A549 (cell line): ENCODE measurements around the gene KLF6. TPM values are rescaled to one million over a fixed set of nuclear protein-coding genes. Genes with fewer than 3 reads are reported as not detected.

Source experiments
- ATAC-seq, 2 experiments: fragments of 200-7000 bp in 1 of 2; fragments of >200 bp in 1 of 2; cut with Nextera tagmentation in 1 of 2; cut with Tn5 transposase in 1 of 2; 3 replicates each; pipeline versions ENCODE4 v1.8.0 to v1.9.1; 2018 to 2020; ENCODE audit warnings: mild to moderate bottlenecking in 1 of 2, moderate library complexity in 1 of 2
- CTCF ChIA-PET: fragments of 300-600 bp; sonication (Branson Sonifier 250); formaldehyde crosslinking; extraction: SDS; loops from one replicate; lab custom pipeline; 2021; ENCODE audit warnings: antibody characterized with exemption, inconsistent platforms; lab: Yijun Ruan, JAX
- POLR2A ChIA-PET: fragments of 350-600 bp; formaldehyde crosslinking; extraction: SDS; loops from one replicate; lab custom pipeline; 2021; ENCODE audit warnings: antibody characterized with exemption, inconsistent platforms; lab: Yijun Ruan, JAX
- DNase-seq, 2 experiments: peaks; one replicate each; pipeline versions ENCODE4 v3.0.0 to v3.0.0-alpha.2; 2011 to 2016; ENCODE audit warnings: low read depth in 1 of 2, low spot score in 1 of 2
- FAIRE-seq: peaks from 2 replicates; lab custom pipeline; 2011; peaks lifted over from hg19 to GRCh38; lab: Jason Lieb, UNC
- H3K27ac ChIP-seq, 2 experiments: fragments of >200 bp; sonication (Bioruptor Twin); formaldehyde crosslinking; 3 replicates each; pipeline ENCODE4 v1.5.1; 2016 to 2017
- H3K4me1 ChIP-seq: fragments of >200 bp; sonication (Bioruptor Twin); formaldehyde crosslinking; 3 replicates; pipeline ENCODE4 v1.6.1; 2016
- H3K4me2 ChIP-seq: fragments of >200 bp; sonication (Bioruptor Twin); formaldehyde crosslinking; 3 replicates; pipeline ENCODE4 v1.6.1; 2016
- H3K4me3 ChIP-seq: fragments of >200 bp; sonication (Bioruptor Twin); formaldehyde crosslinking; 3 replicates; pipeline ENCODE4 v1.5.1; 2016
- H3K9me3 ChIP-seq: fragments of >200 bp; sonication (Bioruptor Twin); formaldehyde crosslinking; 3 replicates; pipeline ENCODE4 v1.6.1; 2016
- ATOH8 ChIP-seq: fragments of 250-450 bp; sonication (Bioruptor Pico); IDR thresholded peaks from 2 replicates; pipeline ENCODE4 v1.5.0; 2020; ENCODE audit warnings: low read depth, mild to moderate bottlenecking, moderate library complexity
- BCL3 ChIP-seq: fragments of >200 bp; sonication (Bioruptor Twin); formaldehyde crosslinking; IDR thresholded peaks from 3 replicates; pipeline ENCODE4 v1.6.1; 2016
- CHD4 ChIP-seq: fragments of 200-600 bp; sonication (generic); IDR thresholded peaks from 2 replicates; pipeline ENCODE4 v1.6.1; 2016; ENCODE audit warnings: antibody characterized with exemption, mild to moderate bottlenecking, borderline replicate concordance
- EHF ChIP-seq: fragments of 250-450 bp; sonication (Bioruptor Pico); IDR thresholded peaks from 2 replicates; pipeline ENCODE4 v1.5.0; 2020; ENCODE audit warnings: mild to moderate bottlenecking
- EHMT2 ChIP-seq: fragments of 200-600 bp; sonication (generic); IDR thresholded peaks from 2 replicates; pipeline ENCODE4 v1.6.1; 2016; ENCODE audit warnings: antibody characterized with exemption, low read depth, mild to moderate bottlenecking, moderate library complexity
- EP300 ChIP-seq, 2 experiments: fragments of >200 bp; sonication (Bioruptor Twin); formaldehyde crosslinking; IDR thresholded peaks; 2 replicates in 1 of 2; 3 replicates in 1 of 2; pipeline ENCODE4 v1.6.1; 2016 to 2017
- ESRRA ChIP-seq: fragments of 150-350 bp; IDR thresholded peaks from 2 replicates; pipeline ENCODE4 v1.6.1; 2014; ENCODE audit warnings: mild to moderate bottlenecking, low read length, borderline replicate concordance
- HDAC2 ChIP-seq: fragments of 200-600 bp; sonication (generic); IDR thresholded peaks from 2 replicates; pipeline ENCODE4 v1.6.1; 2016
- JUN ChIP-seq, 2 experiments: fragments of >200 bp; sonication (Bioruptor Twin); formaldehyde crosslinking; IDR thresholded peaks; 2 replicates in 1 of 2; 3 replicates in 1 of 2; pipeline ENCODE4 v1.6.1; 2016 to 2017
- MAX ChIP-seq: IDR thresholded peaks from 2 replicates; pipeline ENCODE4 v1.6.1; 2012
- MAZ ChIP-seq: fragments of 150-350 bp; IDR thresholded peaks from 2 replicates; pipeline ENCODE4 v1.6.1; 2014; ENCODE audit warnings: antibody characterized with exemption, low read depth, low read length, borderline replicate concordance
- MYC ChIP-seq: IDR thresholded peaks from 2 replicates; pipeline ENCODE4 v1.6.1; 2012; ENCODE audit warnings: mild to moderate bottlenecking, inconsistent platforms, low read length, improper control_type of control experiment, borderline replicate concordance
- NPAS2 ChIP-seq: fragments of 250-450 bp; sonication (Bioruptor Pico); IDR thresholded peaks from 2 replicates; pipeline ENCODE4 v1.8.0; 2022; ENCODE audit warnings: mild to moderate bottlenecking, moderate library complexity, borderline replicate concordance
- NR3C1 ChIP-seq: fragments of >200 bp; sonication (Bioruptor Twin); formaldehyde crosslinking; IDR thresholded peaks from 3 replicates; pipeline ENCODE4 v1.6.1; 2017
- POLR2AphosphoS2 ChIP-seq: conservative IDR thresholded peaks from 2 replicates; pipeline ENCODE4 v1.6.1; 2012; ENCODE audit warnings: low read length, improper control_type of control experiment, inconsistent platforms
- RAD21 ChIP-seq, 2 experiments: fragments of >200 bp in 1 of 2; sonication (Bioruptor Twin) in 1 of 2; formaldehyde crosslinking in 1 of 2; IDR thresholded peaks in 1 of 2; conservative IDR thresholded peaks in 1 of 2; 2 replicates in 1 of 2; 3 replicates in 1 of 2; pipeline ENCODE4 v1.6.1; 2012 to 2018; ENCODE audit warnings: inconsistent platforms in 1 of 2
- RARB ChIP-seq: fragments of 250-450 bp; sonication (Bioruptor Pico); IDR thresholded peaks from 2 replicates; pipeline ENCODE4 v1.8.0; 2021; ENCODE audit warnings: mild to moderate bottlenecking, moderate library complexity
- RCOR1 ChIP-seq: fragments of 150-350 bp; IDR thresholded peaks from 2 replicates; pipeline ENCODE4 v1.6.1; 2014; ENCODE audit warnings: antibody characterized with exemption, low read length, low read depth
- SREBF2 ChIP-seq: fragments of 450-650 bp; IDR thresholded peaks from 2 replicates; pipeline ENCODE4 v1.6.1; 2014; ENCODE audit warnings: mild to moderate bottlenecking, moderate library complexity
- TP53 ChIP-seq: fragments of 250-450 bp; sonication (Bioruptor Pico); IDR thresholded peaks from 2 replicates; pipeline ENCODE4 v1.5.0; 2021; ENCODE audit warnings: mild to moderate bottlenecking, moderate library complexity
- ZNF302 ChIP-seq: fragments of 250-450 bp; sonication (Bioruptor Pico); IDR thresholded peaks from 2 replicates; pipeline ENCODE4 v1.9.0; 2021; ENCODE audit warnings: inconsistent platforms, mild to moderate bottlenecking, moderate library complexity
- WGBS: methylation state at CpG from one replicate; pipeline ENCODE4 v1.1.6; 2017; ENCODE audit errors: missing lambda C conversion rate; 5-methylcytosine and 5-hydroxymethylcytosine counted together
- polyA plus RNA-seq, 4 experiments: library from polyadenylated mRNA; depleted of rRNA in 3 of 4; stranded (reverse); fragments of >200 nt; fragmentation: RNase III in 1 of 4; extraction: RNeasy Plus Mini Kit Qiagen cat#74134 plus additional on column Dnase treatment in 1 of 4; gene quantifications; 2 replicates in 3 of 4; 3 replicates in 1 of 4; pipeline ENCODE4 v1.2.3, GENCODE V29; 2011 to 2017
- TF ChIP-seq, protein P1 (sequence below): fragments of 150-350 bp; IDR thresholded peaks from 2 replicates; pipeline ENCODE4 v1.6.1; 2014; ENCODE audit warnings: low read depth, mild to moderate bottlenecking, low read length
- TF ChIP-seq, protein P2 (sequence below): IDR thresholded peaks from 2 replicates; pipeline ENCODE4 v1.6.1; 2012; ENCODE audit warnings: low read depth, borderline replicate concordance
- TF ChIP-seq, protein P3 (sequence below): fragments of >200 bp; sonication (Bioruptor Twin); formaldehyde crosslinking; IDR thresholded peaks from 3 replicates; pipeline ENCODE4 v1.5.1; 2016

The KLF6 gene
- polyA plus RNA-seq, 2 of the 4 experiments (the other 2 are of a cell fraction) = 31.9 to 86.8 TPM

GRCh38 chr10:3762309-3762708 lies 22.7 kb downstream of the KLF6 start:
- CTCF ChIA-PET = interaction anchor here (1.1 to 1.3 kb wide), 3 partner anchors 10 to 565 kb away, joined by 3 to 4 read pairs (median 4); no protein-coding TSS in a partner anchor
- no peak for FAIRE-seq
- 76% methylated on average over 1 of the region's 1 CpG for WGBS
- no peak for ATAC-seq
- TF ChIP-seq EHF (CRISPR knock-in tag) (no peak), MAZ (no peak), TP53 (no peak), RARB (CRISPR knock-in tag) (no peak), NPAS2 (CRISPR knock-in tag) (no peak), SREBF2 (no peak), JUN (IDR thresholded peaks at IDR 0.05) (no peak), RAD21 (conservative IDR thresholded peaks at IDR 0.05 in 1 of 2, IDR thresholded peaks at IDR 0.05 in 1 of 2) (no peak), EP300 (IDR thresholded peaks at IDR 0.05) (no peak), POLR2AphosphoS2 (no peak), ATOH8 (no peak), HDAC2 (no peak), ZNF302 (CRISPR knock-in tag) (no peak), MYC (no peak), MAX (no peak), NR3C1 (no peak)
- TF ChIP-seq, protein P1, sequence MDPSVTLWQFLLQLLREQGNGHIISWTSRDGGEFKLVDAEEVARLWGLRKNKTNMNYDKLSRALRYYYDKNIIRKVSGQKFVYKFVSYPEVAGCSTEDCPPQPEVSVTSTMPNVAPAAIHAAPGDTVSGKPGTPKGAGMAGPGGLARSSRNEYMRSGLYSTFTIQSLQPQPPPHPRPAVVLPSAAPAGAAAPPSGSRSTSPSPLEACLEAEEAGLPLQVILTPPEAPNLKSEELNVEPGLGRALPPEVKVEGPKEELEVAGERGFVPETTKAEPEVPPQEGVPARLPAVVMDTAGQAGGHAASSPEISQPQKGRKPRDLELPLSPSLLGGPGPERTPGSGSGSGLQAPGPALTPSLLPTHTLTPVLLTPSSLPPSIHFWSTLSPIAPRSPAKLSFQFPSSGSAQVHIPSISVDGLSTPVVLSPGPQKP = no peak
- POLR2A ChIA-PET = interaction anchor here (1.8 kb wide), 1 partner anchor 22 kb away, joined by 4 read pairs; no protein-coding TSS in a partner anchor
- Histone ChIP-seq H3K4me3 (no peak overlapping the region), H3K27ac (peak overlapping the region in 1 of 2 experiments; percentile 80; a peak in 3 of 6 replicates), H3K9me3 (no peaks in the 10 kb centered on the region), H3K4me2 (peak overlapping the region; percentile 74), H3K4me1 (peaks cover 58% of the 10 kb centered on the region)
- no peak for DNase-seq

- POLR2A ChIA-PET = interaction anchor here (1.8 kb wide), 1 partner anchor 22 kb away, joined by 4 read pairs; no protein-coding TSS in a partner anchor
- no peaks in the 10 kb centered on the region for H3K9me3 ChIP-seq
- peak in 1 of 2 experiments; percentile 21 for DNase-seq
- TF ChIP-seq NPAS2 (CRISPR knock-in tag) = no peak
- TF ChIP-seq CHD4 = no peak
- TF ChIP-seq MAX = peak; percentile 32; the same call in 1 of the 2 replicates
- TF ChIP-seq, all 56 proteins: peak for 1
- no peak overlapping the region for H3K4me3 ChIP-seq
- ATAC-seq (no peak), FAIRE-seq (no peak)
- WGBS = 48% methylated on average over 5 of the region's 5 CpGs
- peak overlapping the region; percentile 74 for H3K4me2 ChIP-seq
- CTCF ChIA-PET = interaction anchor here (0.8 to 1.3 kb wide), 6 partner anchors 11 to 564 kb away, joined by 3 to 5 read pairs (median 4); no protein-coding TSS in a partner anchor
- peaks cover 59% of the 10 kb centered on the region for H3K4me1 ChIP-seq
- peak overlapping the region in 1 of 2 experiments; percentile 80; a peak in 3 of 6 replicates for H3K27ac ChIP-seq
Observed at GRCh38 chr10:3761904-3762303, 23.1 kb downstream of the KLF6 start.

DNA sequence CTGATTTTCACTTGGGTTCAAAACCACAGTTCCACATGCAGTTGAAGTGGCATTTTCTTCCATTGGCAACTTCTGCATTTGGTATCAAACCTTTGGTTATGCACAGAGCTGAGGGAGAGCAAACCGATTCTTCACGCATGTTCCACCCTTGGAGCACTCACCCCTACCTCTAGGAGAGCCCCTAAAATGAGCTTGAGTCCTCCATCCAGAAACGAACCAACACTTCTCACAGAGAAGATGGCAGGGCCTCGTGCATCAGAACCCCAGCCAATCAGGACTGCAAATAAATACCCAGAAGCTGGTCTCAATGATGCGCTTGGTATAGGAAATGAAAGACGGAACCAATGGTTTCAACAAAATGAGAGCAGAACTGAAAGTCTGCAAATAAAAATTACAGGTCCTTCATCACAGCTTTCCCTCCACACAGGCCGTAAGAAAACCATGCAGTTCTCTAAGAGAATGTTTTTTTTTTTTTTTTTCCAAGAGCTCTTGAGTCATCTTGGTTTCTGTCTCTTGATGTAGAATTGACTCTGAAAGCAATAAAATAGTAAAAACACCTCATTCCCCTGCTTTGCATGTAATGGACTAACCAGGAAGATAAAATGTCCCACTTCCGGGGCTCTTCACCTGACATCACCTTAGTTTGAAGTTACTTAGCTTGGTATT lies 23.9 kb downstream of the KLF6 start:
- ATAC-seq = no peak
- 91% methylated on average over 8 of the region's 8 CpGs for WGBS
- Histone ChIP-seq H3K4me2 (no peak overlapping the region), H3K4me1 (peaks cover 52% of the 10 kb centered on the region), H3K27ac (peak overlapping the region in 1 of 2 experiments; percentile 80; a peak in 1 of 6 replicates), H3K4me3 (no peak overlapping the region), H3K9me3 (no peaks in the 10 kb centered on the region)
- ChIA-PET POLR2A (interaction anchor here (1.8 kb wide), 1 partner anchor 21 kb away, joined by 4 read pairs; no protein-coding TSS in a partner anchor), CTCF (interaction anchor here (0.8 to 1.3 kb wide), 6 partner anchors 11 to 563 kb away, joined by 3 to 5 read pairs (median 4); no protein-coding TSS in a partner anchor)
- FAIRE-seq = no peak
- no peak for DNase-seq
- TF ChIP-seq, protein P2, sequence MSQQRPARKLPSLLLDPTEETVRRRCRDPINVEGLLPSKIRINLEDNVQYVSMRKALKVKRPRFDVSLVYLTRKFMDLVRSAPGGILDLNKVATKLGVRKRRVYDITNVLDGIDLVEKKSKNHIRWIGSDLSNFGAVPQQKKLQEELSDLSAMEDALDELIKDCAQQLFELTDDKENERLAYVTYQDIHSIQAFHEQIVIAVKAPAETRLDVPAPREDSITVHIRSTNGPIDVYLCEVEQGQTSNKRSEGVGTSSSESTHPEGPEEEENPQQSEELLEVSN = no peak
- no peak for TF ChIP-seq RARB (CRISPR knock-in tag)
- no peak for TF ChIP-seq BCL3
- no peak for TF ChIP-seq EP300 (IDR thresholded peaks at IDR 0.05)
- TF ChIP-seq, protein P3, sequence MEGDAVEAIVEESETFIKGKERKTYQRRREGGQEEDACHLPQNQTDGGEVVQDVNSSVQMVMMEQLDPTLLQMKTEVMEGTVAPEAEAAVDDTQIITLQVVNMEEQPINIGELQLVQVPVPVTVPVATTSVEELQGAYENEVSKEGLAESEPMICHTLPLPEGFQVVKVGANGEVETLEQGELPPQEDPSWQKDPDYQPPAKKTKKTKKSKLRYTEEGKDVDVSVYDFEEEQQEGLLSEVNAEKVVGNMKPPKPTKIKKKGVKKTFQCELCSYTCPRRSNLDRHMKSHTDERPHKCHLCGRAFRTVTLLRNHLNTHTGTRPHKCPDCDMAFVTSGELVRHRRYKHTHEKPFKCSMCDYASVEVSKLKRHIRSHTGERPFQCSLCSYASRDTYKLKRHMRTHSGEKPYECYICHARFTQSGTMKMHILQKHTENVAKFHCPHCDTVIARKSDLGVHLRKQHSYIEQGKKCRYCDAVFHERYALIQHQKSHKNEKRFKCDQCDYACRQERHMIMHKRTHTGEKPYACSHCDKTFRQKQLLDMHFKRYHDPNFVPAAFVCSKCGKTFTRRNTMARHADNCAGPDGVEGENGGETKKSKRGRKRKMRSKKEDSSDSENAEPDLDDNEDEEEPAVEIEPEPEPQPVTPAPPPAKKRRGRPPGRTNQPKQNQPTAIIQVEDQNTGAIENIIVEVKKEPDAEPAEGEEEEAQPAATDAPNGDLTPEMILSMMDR = no peak
- TF ChIP-seq ESRRA = no peak
- no peak for TF ChIP-seq EHMT2
- TF ChIP-seq MYC = no peak
- TF ChIP-seq RCOR1 = no peak
